ENCODE measurements around the gene MCHR1.
"Not testable (repeated sequence)": the region's sequence is repeated elsewhere in the genome, so short reads cannot be mapped to it uniquely, and the experiment has no call there.

Gene MCHR1

DNA sequence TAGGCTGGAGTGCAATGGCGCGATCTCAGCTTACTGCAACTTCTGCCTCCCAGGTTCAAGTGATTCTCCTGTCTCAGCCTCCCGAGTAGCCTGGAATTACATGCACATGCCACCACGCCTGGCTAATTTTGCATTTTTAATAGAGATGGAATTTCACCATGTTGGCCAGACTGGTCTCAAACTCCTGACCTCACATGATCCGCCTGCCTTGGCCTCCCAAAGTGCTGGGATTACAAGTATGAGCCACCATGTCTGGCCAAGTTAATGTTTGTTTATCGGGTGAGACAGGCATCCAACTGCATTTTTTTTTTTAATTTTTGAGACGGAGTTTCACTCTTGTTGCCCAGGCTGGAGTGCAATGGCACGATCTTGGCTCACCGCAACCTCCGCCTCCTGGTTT, 22.6 kb upstream of the MCHR1 start:
- DNase-seq, result not testable (repeated sequence)

DNA sequence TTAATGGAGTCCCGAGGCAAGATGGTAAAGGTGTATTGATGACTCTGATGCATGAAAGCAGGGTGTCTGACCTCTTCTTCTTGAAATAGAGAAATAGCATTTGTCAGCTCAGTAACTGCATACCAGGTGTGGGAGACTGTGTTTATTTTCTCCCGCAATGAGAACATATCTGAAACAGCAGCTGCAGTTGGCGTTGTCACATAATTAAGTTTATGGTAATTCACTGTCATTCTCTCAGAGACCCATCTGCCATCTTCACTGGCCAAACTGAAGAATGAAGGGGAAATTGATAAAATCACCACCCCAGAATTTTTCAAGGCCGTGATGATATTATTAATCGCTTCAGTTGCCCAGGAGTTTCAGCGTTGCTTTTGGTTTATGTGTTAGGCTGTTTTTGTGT, 20.1 kb upstream of the MCHR1 start:
- DNase-seq, result no peak

DNA sequence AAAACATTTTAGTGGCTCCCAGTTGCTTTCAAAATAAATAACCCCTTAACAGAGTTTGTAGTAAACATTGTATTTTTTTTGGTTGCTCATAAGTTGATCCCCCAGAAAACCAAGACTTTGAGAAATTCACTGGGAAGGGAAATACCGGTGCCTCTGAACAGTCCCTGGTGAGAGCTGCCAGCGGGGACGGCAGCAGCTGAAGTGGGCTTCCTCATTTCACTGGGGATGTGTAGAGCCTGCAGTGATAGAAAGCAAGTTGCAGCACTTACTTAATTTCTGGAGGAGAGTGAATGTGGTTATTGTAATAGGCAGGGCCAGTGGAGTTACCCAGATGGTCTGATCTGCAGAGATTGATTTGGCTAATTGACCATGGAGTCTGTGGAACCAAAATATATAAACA, 18.6 kb upstream of the MCHR1 start:
- DNase-seq, result no peak

DNA sequence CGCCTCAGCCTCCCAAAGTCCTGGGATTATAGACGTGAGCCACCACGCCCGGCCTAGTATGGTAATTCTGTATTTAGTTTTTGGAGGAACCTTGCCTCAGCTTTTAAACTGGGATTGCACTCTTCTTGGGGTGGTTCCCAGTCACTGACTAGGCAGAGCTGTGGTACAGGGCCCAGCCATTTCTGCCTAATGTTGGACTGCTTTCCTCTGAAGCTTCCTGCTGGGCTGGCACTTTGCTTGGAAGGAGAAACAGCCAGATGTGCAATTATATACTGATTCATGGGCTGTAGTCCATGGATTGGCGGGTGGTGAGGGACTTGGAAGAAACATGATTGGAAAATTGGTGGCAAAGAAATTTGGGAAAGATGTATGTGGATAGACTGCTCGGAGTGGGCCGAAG, 17.6 kb upstream of the MCHR1 start:
- no peak for DNase-seq

DNA sequence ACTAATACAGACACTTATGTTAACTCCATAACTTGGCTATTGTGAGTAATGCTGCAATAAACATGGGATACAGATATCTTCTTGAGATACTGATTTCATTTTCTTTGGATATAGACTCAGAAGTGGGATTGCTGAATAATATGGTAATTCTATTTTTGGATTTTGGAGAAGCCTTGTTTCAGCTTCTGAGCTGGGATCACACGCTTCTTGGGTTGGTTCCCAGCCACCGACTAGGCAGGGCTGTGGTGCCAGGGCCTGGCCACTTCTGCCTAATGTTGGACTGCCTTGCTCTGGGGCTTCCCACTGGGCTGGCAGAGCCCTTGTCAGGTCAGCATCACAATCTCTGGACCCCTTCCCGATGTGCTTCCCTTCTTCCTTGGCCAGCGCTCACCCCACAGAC, 14.0 kb upstream of the MCHR1 start:
- no peak for DNase-seq

DNA sequence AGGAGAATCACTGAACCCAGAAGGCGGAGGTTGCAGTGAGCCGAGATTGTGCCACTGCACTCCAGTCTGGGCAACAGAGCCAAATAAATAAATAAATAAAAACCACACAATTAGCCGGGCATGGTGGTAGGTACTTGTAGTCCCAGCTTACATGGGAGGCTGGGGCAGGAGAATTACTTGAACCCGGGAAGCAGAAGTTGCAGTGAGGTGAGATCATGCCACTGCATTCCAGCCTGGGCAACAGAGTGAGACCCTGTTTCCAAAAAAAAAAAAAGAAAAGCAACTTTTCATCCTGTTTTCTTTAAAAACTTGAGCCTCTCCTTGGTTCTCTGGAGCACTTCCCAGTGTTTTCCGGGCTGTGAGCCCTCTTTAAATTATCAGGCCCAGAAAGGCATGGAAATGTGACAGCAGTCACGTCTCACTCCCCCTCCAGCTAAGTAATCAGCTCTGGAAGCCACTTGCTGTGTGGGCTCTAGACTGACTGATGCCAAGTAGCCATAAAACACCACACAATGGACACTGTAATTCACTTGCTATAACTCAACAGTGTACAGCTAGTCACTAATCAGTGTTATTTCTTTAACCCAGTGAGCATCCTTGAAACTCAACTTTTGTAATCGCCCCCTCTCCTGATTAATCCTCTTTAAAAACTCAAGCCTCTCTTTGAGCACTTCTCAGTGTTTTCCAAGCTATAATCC, 13.0 kb upstream of the MCHR1 start:
- no peak for DNase-seq

DNA sequence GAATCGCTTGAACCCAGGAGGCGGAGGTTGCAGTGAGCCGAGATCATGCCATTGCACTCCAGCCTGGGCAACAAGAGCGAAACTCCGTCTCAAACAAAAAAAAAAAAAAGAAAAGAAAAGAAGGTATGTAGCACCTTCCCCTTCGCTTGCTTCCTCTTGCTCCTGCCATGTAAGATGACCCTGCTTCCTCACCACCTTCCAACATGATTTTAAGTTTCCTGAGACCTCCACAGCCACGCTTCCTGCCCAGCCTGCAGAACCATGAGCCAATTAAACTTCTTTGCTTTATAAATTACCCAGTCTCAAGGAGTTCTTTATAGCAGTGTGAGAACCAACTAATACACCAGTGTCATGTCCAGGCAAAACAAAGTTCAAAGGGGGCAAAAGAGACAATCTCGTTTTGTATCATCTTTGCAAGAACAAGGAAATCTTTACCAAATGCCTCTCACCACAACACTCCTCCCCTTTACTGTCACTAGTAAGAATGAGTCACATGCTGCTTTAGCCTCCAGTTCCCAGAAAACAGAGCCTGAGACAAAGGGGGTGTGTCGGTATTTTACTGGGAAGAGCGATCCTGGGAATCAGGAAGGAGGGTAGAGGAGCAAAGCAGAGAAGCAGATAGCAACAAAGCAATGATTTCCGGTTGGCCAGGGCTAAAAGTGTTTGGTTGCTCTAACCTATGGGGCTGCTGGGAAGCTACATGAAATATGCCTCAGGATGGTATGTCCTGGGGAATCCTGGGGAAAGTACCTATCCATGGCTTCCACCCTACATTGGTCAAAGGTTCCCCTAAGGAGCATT, 10.5 kb upstream of the MCHR1 start:
- no peak for DNase-seq

DNA sequence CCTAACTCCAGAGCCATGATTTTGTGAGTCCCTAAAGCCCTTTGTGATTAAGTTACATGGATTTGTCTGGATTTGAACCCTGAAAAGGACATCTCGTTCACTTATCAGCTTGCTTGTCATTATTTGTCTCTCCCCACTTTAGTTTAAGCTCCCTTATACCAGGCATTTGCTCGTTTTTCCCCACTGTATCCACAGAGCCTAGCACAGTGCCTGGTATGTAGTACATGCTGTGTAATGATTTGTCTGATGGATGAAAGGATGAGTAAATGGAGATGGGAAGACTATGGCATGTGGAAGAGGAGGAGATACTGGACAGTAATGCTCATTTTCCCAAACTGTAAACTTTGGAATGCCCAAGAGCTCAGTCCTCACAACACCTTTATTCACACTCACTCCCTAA, 9.2 kb upstream of the MCHR1 start:
- DNase-seq, result no peak

DNA sequence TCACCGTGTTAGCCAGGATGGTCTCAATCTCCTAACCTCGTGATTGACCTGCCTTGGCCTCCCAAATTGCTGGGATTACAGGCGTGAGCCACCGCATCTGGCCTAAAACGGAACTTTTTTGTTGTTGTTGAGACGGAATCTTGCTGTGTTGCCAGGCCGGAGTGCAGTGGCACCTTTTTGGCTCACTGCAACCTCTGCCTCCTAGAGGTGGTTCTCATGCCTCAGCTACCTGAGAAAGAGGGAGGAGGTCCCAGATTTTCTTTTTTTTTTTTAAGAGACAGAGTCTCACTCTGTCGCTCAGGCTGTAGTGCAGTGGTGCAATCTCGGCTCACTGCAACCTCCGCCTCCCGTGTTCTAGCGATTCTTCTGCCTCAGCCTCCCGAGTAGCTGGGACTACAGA, 7.9 kb upstream of the MCHR1 start:
- no peak for DNase-seq

DNA sequence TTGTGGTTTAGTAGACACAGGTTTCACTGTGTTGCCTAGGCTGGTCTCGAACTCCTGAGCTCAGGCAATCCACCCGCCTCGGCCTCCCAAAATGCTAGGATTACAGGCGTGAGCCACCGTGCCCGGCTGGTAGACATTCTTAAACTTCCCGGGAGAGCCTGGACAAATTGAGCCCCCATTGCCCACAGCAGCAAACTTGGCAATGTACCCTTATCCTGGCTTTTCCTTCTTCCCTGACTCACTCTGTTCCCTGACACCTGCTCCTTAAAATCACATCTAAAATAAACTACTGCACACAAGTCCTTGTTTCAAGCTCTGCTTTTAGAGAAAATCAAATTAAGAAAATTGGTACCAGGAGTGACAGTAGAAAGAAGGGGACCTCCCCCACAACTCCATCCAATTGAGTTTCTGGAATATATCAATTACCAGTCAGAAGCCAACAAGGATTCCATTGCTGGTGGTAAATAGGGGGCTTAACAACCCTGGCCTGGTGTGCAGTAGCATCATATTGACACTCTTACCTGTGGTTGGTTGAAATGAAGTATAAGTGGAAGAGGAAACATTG, 7.4 kb upstream of the MCHR1 start:
- no peak for DNase-seq

DNA sequence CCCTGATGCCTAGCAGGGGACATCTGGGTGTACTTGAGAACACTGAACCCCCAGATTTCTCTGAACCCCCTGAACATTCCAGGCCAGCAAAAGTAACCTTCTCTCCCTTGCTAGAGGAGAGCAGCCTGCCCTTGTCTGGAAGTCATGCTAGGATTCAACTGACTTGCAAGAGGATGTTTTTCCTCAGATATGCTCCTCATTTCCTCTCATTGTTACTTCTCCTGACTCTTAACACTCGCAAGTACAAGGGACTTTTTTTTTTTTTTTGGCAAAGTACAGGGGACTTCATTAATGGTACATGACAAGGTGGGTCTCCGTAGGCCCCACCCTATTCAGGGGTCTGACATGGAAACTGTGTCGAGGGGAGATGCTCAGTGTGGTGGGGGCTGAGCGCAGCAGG, 6.3 kb upstream of the MCHR1 start:
- DNase-seq, result no peak

DNA sequence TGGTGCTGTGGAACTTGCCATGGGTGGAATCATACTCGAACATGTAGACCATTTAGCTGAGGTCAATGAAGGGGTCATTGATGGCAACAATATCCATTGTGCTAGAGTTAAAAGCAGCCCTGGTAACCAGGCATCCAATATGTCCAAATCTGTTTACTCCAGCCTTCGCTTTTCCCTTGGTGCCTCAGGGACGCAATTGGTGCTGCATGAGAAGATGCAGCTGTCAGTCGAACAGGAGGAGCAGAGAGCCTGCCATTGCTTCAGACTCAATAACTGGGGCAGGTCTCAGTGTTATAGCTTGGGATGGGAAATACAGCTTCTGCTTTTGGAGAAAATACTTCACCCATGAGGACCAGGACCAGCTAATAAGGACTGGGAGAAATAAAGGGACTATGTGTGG, 5.0 kb upstream of the MCHR1 start:
- DNase-seq, result no peak

DNA sequence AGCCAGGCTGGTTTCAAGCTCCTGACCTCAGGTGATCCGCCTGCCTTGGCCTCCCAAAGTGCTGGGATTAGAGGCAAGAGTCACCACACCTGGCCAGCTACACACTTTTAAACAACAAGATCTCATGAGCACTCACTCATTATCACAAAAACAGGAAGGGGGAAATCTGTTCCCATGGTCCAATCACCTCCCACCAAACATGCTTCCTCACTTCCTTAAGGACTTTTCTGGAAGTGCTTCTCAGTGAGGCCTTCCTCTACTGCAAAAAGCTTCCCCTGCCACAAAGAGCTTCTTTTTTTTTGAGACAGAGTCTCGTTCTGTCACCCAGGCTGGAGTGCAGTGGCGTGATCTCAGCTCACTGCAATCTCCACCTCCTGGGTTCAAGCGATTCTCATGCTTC, 3.1 kb upstream of the MCHR1 start:
- not testable (repeated sequence) for DNase-seq

DNA sequence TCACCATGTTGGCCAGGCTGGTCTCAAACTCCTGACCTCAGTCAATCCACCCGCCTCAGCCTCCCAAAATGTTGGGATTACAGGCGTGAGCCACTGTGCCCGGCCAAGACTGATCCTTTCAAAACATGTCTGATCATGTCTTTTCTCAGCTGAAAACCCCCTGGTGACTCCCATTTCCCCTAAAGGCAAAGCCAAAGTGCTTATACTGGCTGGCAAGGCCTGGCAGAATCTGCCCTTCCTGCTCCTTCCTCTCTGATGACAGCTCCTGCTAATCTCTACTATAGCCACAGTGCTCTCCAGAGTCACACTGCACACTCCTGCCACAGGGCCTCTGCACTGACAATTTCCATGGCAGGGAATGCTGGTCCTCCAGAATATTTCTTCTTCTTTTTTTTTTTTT, 2.6 kb upstream of the MCHR1 start:
- DNase-seq, result no peak

DNA sequence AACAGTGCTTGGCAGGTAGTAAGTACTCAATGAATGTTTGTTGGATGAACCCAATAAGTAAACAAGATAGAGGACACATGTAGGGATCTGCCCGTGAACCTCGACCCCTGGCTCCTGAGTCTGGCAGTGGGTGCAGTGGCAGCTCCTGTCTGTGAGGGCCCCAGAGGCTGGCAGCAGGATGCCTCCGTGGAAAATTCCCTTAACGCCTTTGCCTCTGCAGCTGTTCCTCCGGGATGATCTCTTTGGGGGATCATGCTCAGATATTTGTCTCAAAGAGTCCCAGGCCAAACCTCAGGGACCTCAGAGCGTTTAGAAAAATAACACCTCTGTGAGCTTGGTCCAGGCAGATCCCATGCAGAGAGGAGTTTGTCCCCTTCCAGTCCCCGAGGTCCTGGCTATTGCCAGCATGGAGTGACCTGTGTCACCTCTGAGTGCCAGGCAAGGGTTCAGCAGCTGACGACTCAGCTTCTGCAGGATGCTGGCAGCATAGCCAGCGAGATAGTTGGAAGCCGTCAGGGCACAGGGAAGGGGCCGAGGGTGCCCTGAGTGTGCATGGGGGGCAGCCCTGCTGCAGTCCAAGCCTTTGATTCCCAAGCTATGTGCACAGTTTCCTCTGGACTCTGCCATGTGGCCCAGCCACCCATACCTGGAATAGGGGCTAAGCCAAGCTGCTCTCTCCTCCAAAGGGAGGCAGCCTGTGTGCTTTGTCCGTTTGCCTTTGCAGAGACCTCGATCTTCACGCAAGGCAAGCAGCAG, 613 bp upstream of the MCHR1 start:
- DNase-seq, result no peak

DNA sequence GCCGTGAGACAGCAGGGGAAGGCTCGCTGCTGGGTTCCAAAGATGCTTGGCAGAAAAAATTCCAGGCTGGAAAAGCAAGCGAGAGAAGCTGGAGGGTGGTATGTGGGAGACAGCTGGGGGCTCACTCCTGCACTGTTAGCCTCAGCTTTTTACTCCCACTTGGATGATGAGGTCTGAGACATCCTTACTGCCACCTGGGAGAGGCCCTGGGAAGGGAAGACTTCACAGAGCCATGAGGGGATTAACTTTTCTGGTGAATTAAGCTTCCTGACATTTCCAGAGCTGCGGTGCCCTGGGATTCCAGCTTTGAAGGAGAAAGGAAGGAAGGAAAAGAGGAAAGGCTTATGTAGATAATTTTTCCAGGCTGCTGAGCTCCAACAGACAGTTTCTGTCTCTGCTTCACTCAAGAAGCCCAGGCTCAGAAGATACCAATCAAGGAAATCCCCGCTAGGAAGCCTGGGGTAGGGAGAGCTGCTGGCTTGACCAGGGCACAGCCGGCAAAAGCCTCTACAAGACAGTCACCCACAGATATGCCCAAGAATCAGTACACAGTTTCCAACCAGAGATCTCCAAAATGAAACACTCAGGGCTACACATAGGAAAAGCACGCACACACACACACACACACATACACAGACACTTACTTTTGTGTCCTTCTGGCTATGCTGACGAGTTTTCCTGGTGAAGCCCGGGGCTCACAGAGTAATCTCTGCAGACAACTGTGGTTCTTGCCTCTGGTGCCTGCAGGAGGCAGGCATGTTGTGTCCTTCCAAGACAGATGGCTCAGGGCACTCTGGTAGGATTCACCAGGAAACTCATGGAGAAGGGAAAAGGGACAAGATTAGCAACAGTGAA, 907 bp downstream of the MCHR1 start:
- DNase-seq, result no peak

DNA sequence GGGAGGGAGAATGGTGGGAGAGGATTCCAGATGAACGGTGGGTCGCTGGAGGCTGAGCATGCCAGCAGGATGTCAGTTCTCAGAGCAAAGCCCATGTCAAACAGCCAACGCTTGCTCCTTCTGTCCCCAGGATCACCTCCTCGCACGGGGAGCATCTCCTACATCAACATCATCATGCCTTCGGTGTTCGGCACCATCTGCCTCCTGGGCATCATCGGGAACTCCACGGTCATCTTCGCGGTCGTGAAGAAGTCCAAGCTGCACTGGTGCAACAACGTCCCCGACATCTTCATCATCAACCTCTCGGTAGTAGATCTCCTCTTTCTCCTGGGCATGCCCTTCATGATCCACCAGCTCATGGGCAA, 1.5 kb downstream of the MCHR1 start:
- DNase-seq, result no peak

DNA sequence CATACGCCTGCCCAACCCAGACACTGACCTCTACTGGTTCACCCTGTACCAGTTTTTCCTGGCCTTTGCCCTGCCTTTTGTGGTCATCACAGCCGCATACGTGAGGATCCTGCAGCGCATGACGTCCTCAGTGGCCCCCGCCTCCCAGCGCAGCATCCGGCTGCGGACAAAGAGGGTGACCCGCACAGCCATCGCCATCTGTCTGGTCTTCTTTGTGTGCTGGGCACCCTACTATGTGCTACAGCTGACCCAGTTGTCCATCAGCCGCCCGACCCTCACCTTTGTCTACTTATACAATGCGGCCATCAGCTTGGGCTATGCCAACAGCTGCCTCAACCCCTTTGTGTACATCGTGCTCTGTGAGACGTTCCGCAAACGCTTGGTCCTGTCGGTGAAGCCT, 2.2 kb downstream of the MCHR1 start:
- no peak for DNase-seq

DNA sequence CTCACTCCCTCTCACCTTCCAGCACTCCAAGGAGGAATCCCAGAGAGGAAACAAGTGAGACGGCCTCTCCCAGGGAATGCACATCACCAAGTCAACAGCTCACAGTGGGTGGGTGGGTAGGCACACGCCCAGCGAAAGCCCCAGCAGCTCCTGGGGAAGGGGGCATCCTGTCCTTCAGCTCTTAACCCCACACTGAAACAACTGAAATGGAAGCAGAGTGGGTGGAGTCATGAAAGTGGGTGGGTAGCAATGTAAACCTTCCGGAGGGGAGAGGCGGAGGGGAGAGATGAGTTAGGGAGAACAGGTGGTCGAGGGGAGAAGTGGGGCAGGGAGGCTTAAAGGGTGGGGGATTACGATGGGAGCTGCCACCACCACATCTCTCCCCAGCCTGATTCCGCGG, 5.4 kb downstream of the MCHR1 start:
- DNase-seq, result no peak

DNA sequence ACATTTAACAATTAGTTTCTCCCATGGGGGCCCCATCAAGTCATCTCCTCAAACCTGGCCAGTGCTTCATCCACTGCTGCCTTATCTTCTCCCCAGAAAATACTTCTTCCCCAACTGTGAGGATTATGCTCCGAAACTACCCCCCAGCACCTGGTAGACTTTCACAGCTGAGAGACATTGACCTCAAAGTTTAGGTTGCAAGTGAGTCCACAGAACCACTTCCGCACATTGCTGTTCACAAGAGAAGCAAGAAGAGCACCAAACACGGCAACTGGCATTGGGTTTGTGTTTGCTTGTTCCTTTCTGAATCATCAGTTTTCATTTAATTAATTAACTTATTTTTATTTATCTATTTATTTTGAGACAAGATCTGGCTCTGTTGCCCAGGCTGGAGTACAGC, 6.1 kb downstream of the MCHR1 start:
- no peak for DNase-seq

DNA sequence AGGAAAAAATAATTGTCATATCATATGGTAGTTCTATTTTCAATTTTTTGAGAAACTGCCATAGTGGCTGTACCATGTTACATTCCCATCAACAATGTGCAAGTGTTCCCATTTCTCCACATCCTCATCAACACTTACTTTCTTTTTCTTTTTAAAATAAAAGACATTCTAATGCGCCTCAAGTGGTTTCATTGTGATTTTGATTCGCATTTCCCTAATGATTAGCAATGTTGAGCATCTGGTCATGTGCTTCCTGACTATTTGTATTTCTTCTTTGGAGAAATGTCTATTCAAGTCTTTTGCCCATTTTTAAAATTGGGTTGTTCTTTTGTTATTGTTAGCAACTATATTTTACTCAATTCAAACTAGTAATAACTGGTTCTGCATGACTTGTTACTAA, 8.4 kb downstream of the MCHR1 start:
- DNase-seq, result no peak

DNA sequence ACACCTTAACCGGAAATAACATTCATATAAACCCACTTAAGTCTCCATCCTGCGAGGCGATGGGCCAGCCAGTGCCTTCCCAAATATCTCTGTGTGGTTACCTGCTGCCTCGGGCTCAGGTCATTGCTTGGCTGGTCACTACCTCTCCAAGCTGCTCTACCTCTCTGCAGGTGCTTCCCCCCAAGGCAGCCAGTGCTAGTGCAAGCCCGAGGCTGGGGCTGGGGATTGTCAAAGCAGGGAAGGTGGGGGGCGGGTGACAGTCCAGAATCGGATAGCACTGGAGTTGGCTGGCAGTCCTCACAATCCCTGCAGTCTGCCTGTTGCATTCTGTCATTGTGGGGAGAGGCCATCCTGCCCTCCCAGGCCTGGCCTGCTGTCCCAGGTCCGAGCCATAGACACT, 11.1 kb downstream of the MCHR1 start:
- no peak for DNase-seq

DNA sequence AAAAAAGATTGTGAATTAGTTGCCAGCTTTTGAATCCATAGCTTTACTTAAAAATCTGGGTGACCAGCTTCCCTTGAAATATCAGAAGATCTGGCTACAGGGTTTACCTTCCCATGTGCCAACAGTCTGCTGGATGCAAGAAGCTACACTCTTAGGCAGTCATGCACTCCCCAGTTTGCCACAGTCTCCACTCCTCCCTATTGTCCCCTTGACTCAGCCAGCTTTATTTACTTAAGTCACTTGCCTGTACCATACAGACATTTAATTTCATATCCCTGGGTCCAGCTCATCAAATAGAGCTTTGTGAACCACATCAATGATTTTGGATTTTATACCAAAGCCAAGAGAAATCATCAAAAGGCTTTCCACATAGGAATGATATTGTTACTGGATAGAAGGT, 12.2 kb downstream of the MCHR1 start:
- no peak for DNase-seq

Measured in activated CD4-positive, alpha-beta T cell treated with anti-CD3 and anti-CD28 coated beads for 48 hours (primary cell).